Measurements from ENCODE around the gene UBR2. TPM values are rescaled to one million over a fixed set of nuclear protein-coding genes. Genes with fewer than 3 reads are reported as not detected.

The UBR2 gene
- total and polyA plus RNA-seq, 2 of the 13 experiments (the other 11 are each of a cell fraction or from before 2014, with no cell fraction given), result 17.6 to 29.3 TPM

- H3K9me3 ChIP-seq (ENCODE audit: low read length), result no peaks in the 10 kb centered on the region
- H3K4me3 ChIP-seq (replicated peaks in 1 of 3; ENCODE audit: insufficient read depth in 1 of 3, low read depth in 2 of 3, low read length in 3 of 3), result no peak overlapping the region
- no peak overlapping the region for H3K27ac ChIP-seq (ENCODE audit: extremely low read length, insufficient read depth, low read length)
- H3K4me2 ChIP-seq (ENCODE audit: low read depth, low read length), result no peak overlapping the region
- 94% methylated on average over 1 of the region's 1 CpG for WGBS (ENCODE audit: low lambda C conversion rate)
- intact Hi-C loops (cut with micrococcal nuclease; ENCODE audit: unreplicated experiment), result no loop called here
- H3K4me1 ChIP-seq (ENCODE audit: insufficient read depth, low read length), result no peaks in the 10 kb centered on the region
- H4K20me1 ChIP-seq (ENCODE audit: insufficient read depth, low read length), result no peaks in the 10 kb centered on the region
- TF ChIP-seq ZNF674 (CRISPR knock-in tag; IDR thresholded peaks at IDR 0.05; ENCODE audit: low read depth) (no peak), GLMP (CRISPR knock-in tag; IDR thresholded peaks at IDR 0.05; ENCODE audit: borderline replicate concordance) (no peak), ZBTB2 (CRISPR knock-in tag; IDR thresholded peaks at IDR 0.05; ENCODE audit: low read depth) (no peak), YEATS2 (CRISPR knock-in tag; IDR thresholded peaks at IDR 0.05; ENCODE audit: borderline replicate concordance) (no peak), ZSCAN12 (CRISPR knock-in tag; IDR thresholded peaks at IDR 0.05) (no peak), CENPX (CRISPR knock-in tag; IDR thresholded peaks at IDR 0.05) (no peak), PLRG1 (conservative IDR thresholded peaks at IDR 0.05) (no peak), PRPF4 (IDR thresholded peaks at IDR 0.05; ENCODE audit: low read depth, low read length, poor library complexity, severe bottlenecking) (no peak), PHF21A (CRISPR knock-in tag; IDR thresholded peaks at IDR 0.05) (no peak), WIZ (CRISPR knock-in tag; IDR thresholded peaks at IDR 0.05) (no peak), ZNF629 (CRISPR knock-in tag; conservative IDR thresholded peaks at IDR 0.05) (no peak), PHF20 (CRISPR knock-in tag; IDR thresholded peaks at IDR 0.05) (no peak)
- FAIRE-seq (no peak), DNase-seq (ENCODE audit: low spot score) (no peak), ATAC-seq (no peak)
- in situ Hi-C loops (cut with HindIII; ENCODE audit: extremely low pct_ligation_motif_present, low pct_unique_long_range_greater_than_20kb), result no loop called here
- no peaks in the 10 kb centered on the region for H3K27me3 ChIP-seq (ENCODE audit: control insufficient read depth in 1 of 2, insufficient read depth in 2 of 2, low read length in 2 of 2)
- POLR2A ChIA-PET, result interaction anchor here (1.1 kb wide), 1 partner anchor 260 kb away, joined by 3 read pairs; the partner anchor contains the start of gene RPL7L1
- peaks cover 6 to 48% of the 10 kb centered on the region in 2 experiments for H3K36me3 ChIP-seq (replicated peaks in 1 of 2; ENCODE audit: control insufficient read depth in 1 of 2, insufficient read depth in 2 of 2, low read length in 2 of 2)
- H3K79me2 ChIP-seq (ENCODE audit: insufficient read depth, low read length), result no peaks in the 10 kb centered on the region
- CTCF ChIA-PET (ENCODE audit: low intra/inter-chr PET ratio, low total read pairs), result no interaction called here
- no TSS peak for BruUV-seq (replicated peaks)
- H2AFZ ChIP-seq (ENCODE audit: low read length), result no peak overlapping the region
- H3K9ac ChIP-seq (ENCODE audit: insufficient read depth, low read depth, low read length), result no peak overlapping the region
Measured at GRCh38 chr6:42619963-42620362, 56.1 kb downstream of the UBR2 start.
